H1 (cell line): ENCODE results near the gene GTPBP10. TPM values are rescaled to one million over a fixed set of nuclear protein-coding genes. Genes with fewer than 3 reads are reported as not detected.

Source experiments
- CTCF ChIA-PET: fragments of 300-600 bp; sonication (Branson Sonifier 250); formaldehyde crosslinking; loops from one replicate; lab custom pipeline; 2021; ENCODE audit not compliant: partially characterized antibody; lab: Charles Lee
- POLR2A ChIA-PET: fragments of 300-600 bp; sonication (Branson Sonifier 250); formaldehyde crosslinking; loops from one replicate; lab custom pipeline; 2021; ENCODE audit warnings: inconsistent platforms; ENCODE audit not compliant: partially characterized antibody; lab: Charles Lee
- DNase-seq, 2 experiments: peaks; one replicate each; pipeline versions ENCODE4 v3.0.0 to v3.0.0-alpha.2; 2010 to 2022; ENCODE audit warnings: low spot score in 2 of 2, low read depth in 1 of 2, mixed read lengths in 1 of 2
- FAIRE-seq: peaks from 2 replicates; lab custom pipeline; 2011; peaks lifted over from hg19 to GRCh38; lab: Jason Lieb, UNC
- H2AFZ ChIP-seq: 2 replicates; pipeline ENCODE4 v1.8.1; 2012; ENCODE audit warnings: low read length, inconsistent platforms
- H2AK5ac ChIP-seq: 2 replicates; pipeline ENCODE4 v1.6.1; 2013; ENCODE audit warnings: low read depth, low read length
- H2BK120ac ChIP-seq: replicated peaks from 2 replicates; pipeline ENCODE3; 2013; ENCODE audit warnings: low read depth, low read length, inconsistent platforms
- H2BK12ac ChIP-seq: 2 replicates; pipeline ENCODE4 v1.6.1; 2013; ENCODE audit warnings: low read depth, low read length
- H2BK15ac ChIP-seq: 2 replicates; pipeline ENCODE4 v1.6.1; 2013; ENCODE audit warnings: low read length
- H2BK20ac ChIP-seq: 2 replicates; pipeline ENCODE4 v1.6.1; 2013; ENCODE audit warnings: low read length
- H2BK5ac ChIP-seq: 2 replicates; pipeline ENCODE4 v1.6.1; 2013; ENCODE audit warnings: low read depth, low read length
- H3K14ac ChIP-seq: 2 replicates; pipeline ENCODE4 v1.6.1; 2013; ENCODE audit warnings: inconsistent platforms; ENCODE audit not compliant: insufficient read length
- H3K18ac ChIP-seq: 2 replicates; pipeline ENCODE4 v1.6.1; 2013; ENCODE audit warnings: low read length; ENCODE audit errors: extremely low read depth
- H3K23ac ChIP-seq: 2 replicates; pipeline ENCODE4 v1.6.1; 2013; ENCODE audit warnings: inconsistent platforms; ENCODE audit not compliant: insufficient read length
- H3K23me2 ChIP-seq: 2 replicates; pipeline ENCODE4 v1.6.1; 2013; ENCODE audit warnings: low read depth, low read length
- H3K27ac ChIP-seq: 2 replicates; pipeline ENCODE4 v1.6.1; 2011; ENCODE audit warnings: low read depth, low read length, inconsistent platforms
- H3K27me3 ChIP-seq, 4 experiments: replicated peaks in 1 of 4; 1 replicate in 1 of 4; 2 replicates in 3 of 4; pipeline versions ENCODE4 v1.6.1 to v1.8.1; 2011 to 2013; ENCODE audit warnings: low read length in 3 of 4, mild to moderate bottlenecking in 3 of 4, inconsistent platforms in 2 of 4, mixed read lengths in 2 of 4, moderate library complexity in 1 of 4; ENCODE audit not compliant: control insufficient read depth in 3 of 4, insufficient read depth in 3 of 4; ENCODE audit errors: extremely low read depth in 1 of 4
- H3K36me3 ChIP-seq, 4 experiments: 2 replicates each; pipeline versions ENCODE4 v1.6.1 to v1.8.1; 2011 to 2013; ENCODE audit warnings: mild to moderate bottlenecking in 4 of 4, low read length in 3 of 4, moderate library complexity in 2 of 4, control low read depth in 1 of 4, inconsistent platforms in 1 of 4; ENCODE audit not compliant: insufficient read depth in 4 of 4, control insufficient read depth in 2 of 4
- H3K4ac ChIP-seq: replicated peaks from 2 replicates; pipeline ENCODE3; 2013; ENCODE audit warnings: low read length, low read depth, mixed read lengths, inconsistent platforms; ENCODE audit not compliant: insufficient read length
- H3K4me1 ChIP-seq, 4 experiments: replicated peaks in 1 of 4; 1 replicate in 1 of 4; 2 replicates in 3 of 4; pipeline versions ENCODE4 v1.6.1 to v1.8.1; 2011 to 2013; ENCODE audit warnings: low read length in 3 of 4, inconsistent platforms in 2 of 4, mixed read lengths in 1 of 4; ENCODE audit not compliant: insufficient read depth in 4 of 4, control insufficient read depth in 3 of 4
- H3K4me2 ChIP-seq, 2 experiments: 2 replicates each; pipeline versions ENCODE4 v1.6.1 to v1.8.1; 2011 to 2013; ENCODE audit warnings: low read depth in 2 of 2, low read length in 2 of 2, control low read depth in 1 of 2, inconsistent platforms in 1 of 2, mild to moderate bottlenecking in 1 of 2; ENCODE audit not compliant: insufficient read depth in 1 of 2
- H3K4me3 ChIP-seq, 4 experiments: fragments of 200-600, 300-600 bp in 1 of 4; sonication (generic), shearing (Covaris generic), sonication (Bioruptor Twin) in 1 of 4; 2 replicates each; pipeline versions ENCODE4 v1.5.1 to v1.8.1; 2011 to 2016; ENCODE audit warnings: low read length in 4 of 4, low read depth in 3 of 4, control low read depth in 2 of 4, inconsistent platforms in 2 of 4, mild to moderate bottlenecking in 2 of 4, mixed read lengths in 1 of 4, moderate library complexity in 1 of 4; ENCODE audit not compliant: insufficient read depth in 2 of 4; ENCODE audit errors: extremely low read depth in 1 of 4
- H3K56ac ChIP-seq: replicated peaks from 2 replicates; pipeline ENCODE3; 2013; ENCODE audit warnings: low read depth, mild to moderate bottlenecking, mixed read lengths, low read length, inconsistent platforms; ENCODE audit not compliant: insufficient read length
- H3K79me1 ChIP-seq: 2 replicates; pipeline ENCODE4 v1.6.1; 2013; ENCODE audit warnings: low read depth, low read length, control low read depth
- H3K79me2 ChIP-seq, 2 experiments: 2 replicates each; pipeline versions ENCODE4 v1.6.1 to v1.8.1; 2012 to 2013; ENCODE audit warnings: low read length in 2 of 2, mild to moderate bottlenecking in 2 of 2, inconsistent platforms in 1 of 2; ENCODE audit not compliant: insufficient read depth in 2 of 2, control insufficient read depth in 1 of 2
- H3K9ac ChIP-seq, 4 experiments: replicated peaks in 1 of 4; 1 replicate in 1 of 4; 2 replicates in 3 of 4; pipeline versions ENCODE4 v1.6.1 to v1.8.1; 2011 to 2013; ENCODE audit warnings: low read depth in 3 of 4, low read length in 3 of 4, control low read depth in 2 of 4, mild to moderate bottlenecking in 2 of 4, moderate library complexity in 2 of 4, inconsistent platforms in 1 of 4; ENCODE audit errors: extremely low read depth in 1 of 4
- H3K9me3 ChIP-seq, 2 experiments: 2 replicates each; pipeline versions ENCODE4 v1.6.1 to v1.8.1; 2012 to 2013; ENCODE audit warnings: mild to moderate bottlenecking in 2 of 2, moderate library complexity in 2 of 2, control low read depth in 1 of 2, inconsistent platforms in 1 of 2, low read depth in 1 of 2, low read length in 1 of 2, mixed read lengths in 1 of 2; ENCODE audit not compliant: insufficient read depth in 2 of 2
- H4K20me1 ChIP-seq, 2 experiments: replicated peaks in 1 of 2; 2 replicates each; pipeline versions ENCODE3 to v1.8.1; 2011 to 2013; ENCODE audit warnings: inconsistent platforms in 2 of 2, low read length in 2 of 2, mild to moderate bottlenecking in 1 of 2; ENCODE audit not compliant: insufficient read depth in 2 of 2, control insufficient read depth in 1 of 2
- H4K5ac ChIP-seq: 2 replicates; pipeline ENCODE4 v1.6.1; 2013; ENCODE audit warnings: low read length, low read depth, mixed read lengths, inconsistent platforms; ENCODE audit not compliant: insufficient read length
- H4K8ac ChIP-seq: 2 replicates; pipeline ENCODE4 v1.8.0; 2013; ENCODE audit warnings: mild to moderate bottlenecking, moderate library complexity, low read length, inconsistent platforms; ENCODE audit not compliant: insufficient read depth; ENCODE audit errors: extremely low read depth
- H4K91ac ChIP-seq: replicated peaks from 2 replicates; pipeline ENCODE3; 2013; ENCODE audit warnings: low read length, mixed read lengths, inconsistent platforms; ENCODE audit not compliant: insufficient read length
- CREB1 ChIP-seq: IDR thresholded peaks from 2 replicates; pipeline ENCODE4 v1.6.1; 2012; ENCODE audit warnings: inconsistent platforms
- EZH2 ChIP-seq: fragments of 200-600 bp; sonication (generic); IDR thresholded peaks from 2 replicates; pipeline ENCODE4 v1.7.1; 2012; ENCODE audit warnings: low read depth, mild to moderate bottlenecking, moderate library complexity, low read length, inconsistent platforms; ENCODE audit not compliant: severe bottlenecking
- RAD21 ChIP-seq, 2 experiments: IDR thresholded peaks in 1 of 2; conservative IDR thresholded peaks in 1 of 2; 2 replicates each; pipeline ENCODE4 v1.6.1; 2011; ENCODE audit warnings: low read depth in 2 of 2, low read length in 2 of 2, improper control_type of control experiment in 1 of 2, inconsistent platforms in 1 of 2, mild to moderate bottlenecking in 1 of 2, moderate library complexity in 1 of 2
- WGBS, 2 experiments: shearing (Covaris generic) in 1 of 2; methylation state at CpG; one replicate each; pipeline versions ENCODE4 v1.1.6 to v1.1.7; 2013 to 2015; ENCODE audit warnings: low lambda C conversion rate in 2 of 2, mixed read lengths in 2 of 2, inconsistent platforms in 1 of 2, low coverage in 1 of 2, missing lambda C conversion rate in 1 of 2; ENCODE audit not compliant: insufficient replicate concordance in 2 of 2, insufficient coverage in 1 of 2, insufficient read length in 1 of 2; ENCODE audit errors: extremely low coverage in 1 of 2, missing lambda C conversion rate in 1 of 2; 5-methylcytosine and 5-hydroxymethylcytosine counted together
- polyA plus RNA-seq, 7 experiments: library from polyadenylated mRNA; depleted of rRNA in 3 of 7; stranded (reverse) in 5 of 7; unstranded in 2 of 7; fragments of >200 nt in 5 of 7; fragments of 200-250 nt in 2 of 7; gene quantifications; 1 replicate in 5 of 7; 2 replicates in 1 of 7; 4 replicates in 1 of 7; pipeline versions ENCODE4 v1.2.1 to v1.2.3, GENCODE V29; 2011 to 2013; ENCODE audit warnings: missing spikeins in 2 of 7, mixed read lengths in 2 of 7
- total RNA-seq: library from RNA; stranded (reverse); fragmentation: NEBNext Ultra II Directional; extraction: Animal tissue kit (Norgen Biotek cat#: 25700); gene quantifications from 2 replicates; pipeline ENCODE4 v1.2.1, GENCODE V29; 2021

GTPBP10 gene
- total and polyA plus RNA-seq, 2 of the 8 experiments (the other 6 are each of a cell fraction or from before 2014, with no cell fraction given) = 4.4 to 21.2 TPM

GRCh38 chr7:90312745-90313144 lies 33.8 kb upstream of the GTPBP10 start:
- Histone ChIP-seq H3K14ac (no peak overlapping the region), H4K20me1 (no peaks in the 10 kb centered on the region), H3K4me2 (no peak overlapping the region), H3K9ac (no peak overlapping the region), H4K5ac (no peak overlapping the region), H2BK120ac (no peak overlapping the region), H3K27ac (no peak overlapping the region), H3K4ac (no peak overlapping the region), H3K4me3 (no peak overlapping the region), H2BK12ac (no peak overlapping the region), H2BK20ac (no peak overlapping the region), H3K9me3 (no peaks in the 10 kb centered on the region), H2AFZ (no peak overlapping the region), H3K23ac (no peak overlapping the region), H3K23me2 (no peaks in the 10 kb centered on the region), H3K79me1 (no peaks in the 10 kb centered on the region), H3K36me3 (no peaks in the 10 kb centered on the region), H2BK5ac (no peak overlapping the region), H3K18ac (no peak overlapping the region), H4K8ac (no peak overlapping the region), H3K79me2 (no peaks in the 10 kb centered on the region), H2AK5ac (no peak overlapping the region), H3K4me1 (no peaks in the 10 kb centered on the region), H4K91ac (no peak overlapping the region), H2BK15ac (no peak overlapping the region), H3K56ac (no peak overlapping the region), H3K27me3 (no peaks in the 10 kb centered on the region)
- 94% methylated on average over 2 of the region's 2 CpGs; no CpG with 5 or more reads in 1 of the 2 experiments for WGBS, 2 experiments
- ChIA-PET POLR2A (no interaction called here), CTCF (interaction anchor here (0.7 to 3.0 kb wide), 21 partner anchors 8 to 201 kb away, joined by 3 to 32 read pairs (median 5); partner anchors contain the start of genes GTPBP10 and STEAP2)
- TF ChIP-seq CREB1 = no peak
- peak in 1 of 2 experiments; percentile 34; a peak in 3 of 4 replicates for TF ChIP-seq RAD21 (IDR thresholded peaks at IDR 0.05 in 1 of 2, conservative IDR thresholded peaks at IDR 0.05 in 1 of 2; ENCODE audit: low read depth in 2 of 2, low read length in 2 of 2)
- TF ChIP-seq EZH2 = no peak
- DNase-seq (no peak), FAIRE-seq (no peak)
